ENCODE results near the gene SLC8A1. TPM values are rescaled to one million over a fixed set of nuclear protein-coding genes. Genes with fewer than 3 reads are reported as not detected.

The SLC8A1 gene
- total RNA-seq, 2 experiments from 2014 or later = 0.47 to 0.59 TPM

DNA sequence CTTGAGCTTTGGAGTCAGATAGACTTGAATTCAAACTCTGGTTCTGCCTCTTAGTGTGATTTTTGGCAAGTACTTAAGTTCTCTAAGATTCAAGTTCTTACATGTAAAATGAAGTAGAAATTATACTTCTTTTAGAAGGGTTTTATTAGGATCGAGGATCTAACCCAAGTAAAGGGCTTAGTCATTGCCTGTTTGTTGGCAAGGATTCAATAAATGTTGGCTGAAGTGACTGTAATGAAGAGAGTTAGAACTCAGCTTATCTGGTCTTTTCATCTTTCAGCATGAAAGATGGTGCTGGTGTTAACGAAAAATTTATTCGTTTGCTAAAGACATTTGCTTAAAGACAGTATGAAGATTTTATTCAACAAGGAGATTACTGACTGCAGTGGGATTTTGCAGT, 356.9 kb downstream of the SLC8A1 start:
- no peak for TF ChIP-seq CTCF (IDR thresholded peaks at IDR 0.05)
- ATAC-seq (ENCODE audit: poor library complexity) (no peak), DNase-seq (no peak)
- POLR2A ChIA-PET = no interaction called here
- Histone ChIP-seq H3K27me3 (ENCODE audit: control insufficient read depth in 1 of 2, insufficient read depth in 2 of 2, low read length in 2 of 2) (no peaks in the 10 kb centered on the region), H3K27ac (ENCODE audit: low read depth in 1 of 2, low read length in 2 of 2) (no peak overlapping the region), H3K9me3 (ENCODE audit: control insufficient read depth in 1 of 2, insufficient read depth in 1 of 2, low read length in 2 of 2) (no peaks in the 10 kb centered on the region), H3K4me1 (ENCODE audit: insufficient read depth, low read length) (no peaks in the 10 kb centered on the region), H3K36me3 (ENCODE audit: insufficient read depth, low read length) (no peaks in the 10 kb centered on the region), H3K4me3 (ENCODE audit: low read length) (no peak overlapping the region)
- H3K4me3 Mint-ChIP-seq = no peak overlapping the region
- CTCF ChIA-PET = no interaction called here
- H3K4me1 Mint-ChIP-seq (ENCODE audit: low read depth) = no peaks in the 10 kb centered on the region
- H3K27me3 Mint-ChIP-seq = no peaks in the 10 kb centered on the region
- H3K9me3 Mint-ChIP-seq = no peaks in the 10 kb centered on the region
- no peak overlapping the region for H3K27ac Mint-ChIP-seq
- H3K36me3 Mint-ChIP-seq (ENCODE audit: low read depth) = no peaks in the 10 kb centered on the region
- intact Hi-C loops (cut with DNase I, micrococcal nuclease) = no loop called here

- CTCF ChIA-PET = no interaction called here
- DNase-seq (no peak), ATAC-seq (ENCODE audit: poor library complexity) (no peak)
- intact Hi-C loops (cut with DNase I, micrococcal nuclease) = no loop called here
- Mint-ChIP-seq H3K9me3 (no peaks in the 10 kb centered on the region), H3K4me1 (ENCODE audit: low read depth) (no peaks in the 10 kb centered on the region), H3K4me3 (no peak overlapping the region), H3K27ac (no peak overlapping the region), H3K36me3 (ENCODE audit: low read depth) (no peaks in the 10 kb centered on the region), H3K27me3 (no peaks in the 10 kb centered on the region)
- no peak overlapping the region for H3K27ac ChIP-seq (ENCODE audit: low read depth in 1 of 2, low read length in 2 of 2)
- H3K4me3 ChIP-seq (ENCODE audit: low read length) = no peak overlapping the region
- H3K4me1 ChIP-seq (ENCODE audit: insufficient read depth, low read length) = no peaks in the 10 kb centered on the region
- no peaks in the 10 kb centered on the region for H3K9me3 ChIP-seq (ENCODE audit: control insufficient read depth in 1 of 2, insufficient read depth in 1 of 2, low read length in 2 of 2)
- POLR2A ChIA-PET = no interaction called here
- no peaks in the 10 kb centered on the region for H3K27me3 ChIP-seq (ENCODE audit: control insufficient read depth in 1 of 2, insufficient read depth in 2 of 2, low read length in 2 of 2)
- no peak for TF ChIP-seq CTCF (IDR thresholded peaks at IDR 0.05)
- no peaks in the 10 kb centered on the region for H3K36me3 ChIP-seq (ENCODE audit: insufficient read depth, low read length)
Observed at GRCh38 chr2:40094451-40094850, 357.4 kb downstream of the SLC8A1 start.

DNA sequence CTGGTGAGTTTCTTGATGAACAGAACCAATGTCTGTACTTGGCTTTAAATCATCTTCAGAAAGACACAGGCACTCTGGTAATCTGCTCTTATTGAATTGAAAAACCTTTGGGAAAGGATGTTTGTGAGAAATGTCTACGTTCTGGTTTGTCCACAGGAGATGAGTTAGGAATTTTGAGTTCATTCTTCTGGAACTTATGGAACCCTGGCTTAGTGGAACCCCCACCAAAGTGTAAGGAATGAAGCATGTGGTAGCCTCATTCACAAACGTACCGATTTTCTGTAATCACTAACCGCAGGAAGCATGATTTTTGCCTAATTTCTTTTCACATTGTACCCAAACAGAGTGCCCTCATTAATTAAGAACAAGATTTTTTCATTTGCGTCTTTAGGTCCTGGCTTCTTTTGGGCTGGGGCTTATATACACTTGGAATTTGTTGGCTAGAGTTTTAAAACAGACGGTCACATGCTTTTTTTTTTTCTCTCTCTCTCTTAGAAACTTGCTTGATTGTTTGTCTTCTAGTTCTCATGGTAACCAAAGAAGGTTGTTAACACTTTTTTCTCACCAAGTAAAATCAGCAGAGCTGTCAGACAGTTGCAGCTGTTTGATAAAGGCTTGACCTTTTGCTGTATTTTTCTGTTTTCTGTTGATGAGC, 358.7 kb downstream of the SLC8A1 start:
- Histone ChIP-seq H3K4me1 (ENCODE audit: insufficient read depth, low read length) (no peaks in the 10 kb centered on the region), H3K36me3 (ENCODE audit: insufficient read depth, low read length) (no peaks in the 10 kb centered on the region), H3K27ac (ENCODE audit: low read depth in 1 of 2, low read length in 2 of 2) (no peak overlapping the region), H3K9me3 (ENCODE audit: control insufficient read depth in 1 of 2, insufficient read depth in 1 of 2, low read length in 2 of 2) (no peaks in the 10 kb centered on the region), H3K27me3 (ENCODE audit: control insufficient read depth in 1 of 2, insufficient read depth in 2 of 2, low read length in 2 of 2) (no peaks in the 10 kb centered on the region), H3K4me3 (ENCODE audit: low read length) (no peak overlapping the region)
- intact Hi-C loops (cut with DNase I, micrococcal nuclease) = no loop called here
- Mint-ChIP-seq H3K27me3 (no peaks in the 10 kb centered on the region), H3K4me3 (no peak overlapping the region), H3K9me3 (no peaks in the 10 kb centered on the region), H3K27ac (no peak overlapping the region), H3K36me3 (ENCODE audit: low read depth) (no peaks in the 10 kb centered on the region), H3K4me1 (ENCODE audit: low read depth) (no peaks in the 10 kb centered on the region)
- ChIA-PET POLR2A (no interaction called here), CTCF (no interaction called here)
- no peak for ATAC-seq (ENCODE audit: poor library complexity)
- TF ChIP-seq CTCF (IDR thresholded peaks at IDR 0.05) = no peak
- no peak for DNase-seq
